Suprapubic skin (tissue), 4 donors: ENCODE results near the gene STK32B. TPM values are rescaled to one million over a fixed set of nuclear protein-coding genes. Genes with fewer than 3 reads are reported as not detected.

Experiments
- DNase-seq, 2 donors: peaks; one replicate each; pipeline ENCODE4 v3.0.0-alpha.2; 2019; ENCODE audit warnings: low spot score in 2 of 2
- H3K27ac ChIP-seq: fragments of 200-600 bp; sonication (generic); one replicate; pipeline ENCODE4 v1.5.1; 2019
- H3K27me3 ChIP-seq: fragments of 200-600 bp; sonication (generic); one replicate; pipeline ENCODE4 v1.5.1; 2019
- H3K36me3 ChIP-seq: fragments of 200-600 bp; sonication (generic); one replicate; pipeline ENCODE4 v1.5.1; 2019
- H3K4me1 ChIP-seq: fragments of 200-600 bp; sonication (generic); one replicate; pipeline ENCODE4 v1.5.1; 2019
- H3K4me3 ChIP-seq: fragments of 200-600 bp; sonication (generic); one replicate; pipeline ENCODE4 v1.5.1; 2019; ENCODE audit warnings: mild to moderate bottlenecking
- H3K9me3 ChIP-seq: fragments of 200-600 bp; sonication (generic); one replicate; pipeline ENCODE4 v1.5.1; 2019
- EP300 ChIP-seq: sonication (generic); formaldehyde crosslinking; IDR thresholded peaks from one replicate; pipeline ENCODE4 v1.6.1; 2017; ENCODE audit warnings: antibody characterized with exemption
- POLR2A ChIP-seq, 2 donors: fragments of 450-650 bp; IDR thresholded peaks; one replicate each; pipeline ENCODE4 v1.6.1; 2017; ENCODE audit warnings: antibody characterized with exemption in 2 of 2, mild to moderate bottlenecking in 2 of 2, moderate library complexity in 2 of 2
- POLR2AphosphoS5 ChIP-seq, 3 donors: sonication (generic); formaldehyde crosslinking; IDR thresholded peaks; one replicate each; pipeline ENCODE4 v1.6.1; 2017; ENCODE audit warnings: antibody characterized with exemption in 3 of 3
- WGBS: methylation state at CpG from one replicate; pipeline ENCODE4 v1.1.5; 2018; 5-methylcytosine and 5-hydroxymethylcytosine counted together
- total RNA-seq, 4 donors: library from RNA; depleted of rRNA; stranded (reverse); fragments of >200 nt; gene quantifications; one replicate each; pipeline ENCODE4 v1.1.0, GENCODE V29; 2016
- TF ChIP-seq, protein P1 (sequence below), 2 donors: fragments of 200-600 bp in 1 of 2; fragments of 450-650 bp in 1 of 2; sonication (generic) in 1 of 2; IDR thresholded peaks; one replicate each; pipeline ENCODE4 v1.5.1; 2016 to 2019; ENCODE audit warnings: antibody characterized with exemption in 2 of 2, mild to moderate bottlenecking in 1 of 2, moderate library complexity in 1 of 2

The STK32B gene
- total RNA-seq, 4 donors from 2014 or later: 0.76 to 2.2 (median 1.2) TPM

DNA sequence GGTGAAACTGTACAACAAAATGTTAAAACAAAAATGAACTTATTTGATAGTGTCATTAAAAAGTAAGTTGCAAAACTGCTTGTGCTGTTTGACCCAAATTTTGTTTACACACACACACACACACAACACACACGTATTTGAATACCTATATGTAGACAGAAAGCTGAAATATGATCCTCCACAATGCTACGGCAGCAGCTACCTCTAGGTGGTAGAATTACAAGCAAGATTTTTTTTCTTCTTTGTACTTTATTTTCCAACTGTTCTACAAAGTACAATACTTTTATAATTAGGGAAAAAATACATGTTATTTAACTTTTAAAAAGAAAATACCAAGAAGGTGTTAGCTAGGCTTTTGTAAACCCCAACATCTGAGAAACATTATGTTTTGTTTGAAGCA lies 33.2 kb upstream of the STK32B start:
- H3K27me3 ChIP-seq: peaks cover 28% of the 10 kb centered on the region
- no peak for TF ChIP-seq EP300
- no peak for TF ChIP-seq POLR2AphosphoS5 (IDR thresholded peaks at IDR 0.05)
- no peak for TF ChIP-seq POLR2A (IDR thresholded peaks at IDR 0.05)
- TF ChIP-seq, protein P1, sequence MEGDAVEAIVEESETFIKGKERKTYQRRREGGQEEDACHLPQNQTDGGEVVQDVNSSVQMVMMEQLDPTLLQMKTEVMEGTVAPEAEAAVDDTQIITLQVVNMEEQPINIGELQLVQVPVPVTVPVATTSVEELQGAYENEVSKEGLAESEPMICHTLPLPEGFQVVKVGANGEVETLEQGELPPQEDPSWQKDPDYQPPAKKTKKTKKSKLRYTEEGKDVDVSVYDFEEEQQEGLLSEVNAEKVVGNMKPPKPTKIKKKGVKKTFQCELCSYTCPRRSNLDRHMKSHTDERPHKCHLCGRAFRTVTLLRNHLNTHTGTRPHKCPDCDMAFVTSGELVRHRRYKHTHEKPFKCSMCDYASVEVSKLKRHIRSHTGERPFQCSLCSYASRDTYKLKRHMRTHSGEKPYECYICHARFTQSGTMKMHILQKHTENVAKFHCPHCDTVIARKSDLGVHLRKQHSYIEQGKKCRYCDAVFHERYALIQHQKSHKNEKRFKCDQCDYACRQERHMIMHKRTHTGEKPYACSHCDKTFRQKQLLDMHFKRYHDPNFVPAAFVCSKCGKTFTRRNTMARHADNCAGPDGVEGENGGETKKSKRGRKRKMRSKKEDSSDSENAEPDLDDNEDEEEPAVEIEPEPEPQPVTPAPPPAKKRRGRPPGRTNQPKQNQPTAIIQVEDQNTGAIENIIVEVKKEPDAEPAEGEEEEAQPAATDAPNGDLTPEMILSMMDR (IDR thresholded peaks at IDR 0.05): no peak
- H3K4me1 ChIP-seq: peaks cover 6% of the 10 kb centered on the region
- H3K36me3 ChIP-seq: no peaks in the 10 kb centered on the region
- H3K27ac ChIP-seq: no peak overlapping the region
- H3K9me3 ChIP-seq: no peaks in the 10 kb centered on the region
- 16% methylated on average over 2 of the region's 2 CpGs for WGBS
- DNase-seq: no peak
- no peak overlapping the region for H3K4me3 ChIP-seq

DNA sequence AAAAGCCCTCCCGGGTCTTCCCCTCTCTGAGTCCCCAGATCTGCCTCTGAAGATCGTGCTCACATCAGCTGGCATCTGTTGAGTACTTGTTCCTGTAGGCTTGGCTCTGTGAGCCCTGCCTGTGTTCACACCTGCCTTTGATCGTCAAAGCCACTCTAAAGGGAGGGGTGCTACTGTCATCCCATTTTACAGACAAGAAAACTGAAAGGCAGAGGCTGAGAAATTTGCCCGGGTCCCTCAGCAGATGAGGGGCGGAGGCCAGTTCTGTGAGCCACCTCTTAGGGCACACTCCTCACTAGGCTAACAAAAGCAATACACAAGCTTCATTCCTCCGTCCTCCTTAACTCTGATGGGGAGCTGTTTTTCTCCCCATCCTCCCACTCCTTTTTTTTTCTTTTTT lies 32.7 kb upstream of the STK32B start:
- Histone ChIP-seq H3K27me3 (peaks cover 28% of the 10 kb centered on the region), H3K9me3 (no peaks in the 10 kb centered on the region), H3K27ac (no peak overlapping the region), H3K4me1 (peaks cover 6% of the 10 kb centered on the region), H3K36me3 (no peaks in the 10 kb centered on the region), H3K4me3 (no peak overlapping the region)
- TF ChIP-seq, protein P1 (IDR thresholded peaks at IDR 0.05): no peak
- TF ChIP-seq POLR2A (IDR thresholded peaks at IDR 0.05) (no peak), POLR2AphosphoS5 (IDR thresholded peaks at IDR 0.05) (no peak), EP300 (no peak)
- WGBS: 36% methylated on average over 6 of the region's 6 CpGs
- DNase-seq: no peak

DNA sequence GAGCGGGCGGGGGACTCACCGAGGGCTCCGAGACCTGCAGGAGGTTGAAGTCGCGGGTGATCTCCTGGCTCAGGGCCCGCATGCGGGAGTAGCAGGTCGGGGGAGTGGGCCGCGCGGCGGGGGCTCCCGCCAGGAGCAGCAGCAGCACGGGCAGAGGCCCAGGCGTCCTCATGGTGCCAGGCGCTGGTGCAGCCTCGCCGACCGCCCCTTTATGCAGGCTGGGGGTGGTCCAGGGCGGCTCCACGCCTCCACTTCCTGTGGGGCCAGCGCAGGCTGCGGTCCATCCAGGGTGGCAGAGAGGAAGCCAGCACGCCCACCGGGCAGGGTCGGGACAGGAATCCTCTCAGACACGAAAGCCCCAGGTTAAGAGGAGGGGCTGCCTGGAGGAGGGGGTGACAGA lies 32.0 kb upstream of the STK32B start, which contains the start of gene CYTL1:
CYTL1 (minus strand) TSS at position 185 of the 400 bp plus-strand sequence; CDS start at position 172, 13 bp downstream.
- DNase-seq: no peak
- no peak within 1 kb of the TSS for H3K27ac ChIP-seq
- H3K36me3 ChIP-seq: no peaks in the 10 kb centered on the region
- peaks cover 6% of the 10 kb centered on the region for H3K4me1 ChIP-seq
- 5% methylated on average over 18 of the region's 28 CpGs for WGBS
- peaks cover 28% of the 10 kb centered on the region for H3K27me3 ChIP-seq
- TF ChIP-seq EP300: no peak
- no peak for TF ChIP-seq POLR2A (IDR thresholded peaks at IDR 0.05)
- no peak for TF ChIP-seq POLR2AphosphoS5 (IDR thresholded peaks at IDR 0.05)
- TF ChIP-seq, protein P1 (IDR thresholded peaks at IDR 0.05): no peak
- H3K4me3 ChIP-seq: peak within 1 kb of the TSS; percentile 18
- H3K9me3 ChIP-seq: no peaks in the 10 kb centered on the region

DNA sequence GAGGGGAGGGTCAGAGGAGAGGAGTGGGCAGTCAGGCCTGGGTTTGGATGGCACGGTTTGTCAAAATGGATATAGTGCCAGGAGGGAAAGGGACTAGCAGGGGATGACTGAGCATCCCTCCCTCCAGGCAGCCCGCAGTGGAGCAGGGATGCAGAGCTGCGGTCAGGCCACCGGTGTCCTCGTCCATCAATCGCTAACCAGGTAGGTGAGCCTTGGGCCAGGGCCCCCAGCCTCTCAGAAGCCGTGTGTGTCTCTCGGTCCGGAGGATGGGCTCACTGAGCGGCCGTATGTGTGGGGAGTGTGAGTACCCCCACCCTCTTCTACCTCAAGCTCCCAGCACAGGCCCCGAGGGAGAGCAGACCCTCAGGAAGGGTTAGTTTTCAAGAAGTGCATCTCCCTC lies 31.5 kb upstream of the STK32B start:
- Histone ChIP-seq H3K27ac (no peak overlapping the region), H3K9me3 (no peaks in the 10 kb centered on the region), H3K36me3 (no peaks in the 10 kb centered on the region), H3K4me1 (peaks cover 6% of the 10 kb centered on the region), H3K27me3 (peaks cover 28% of the 10 kb centered on the region), H3K4me3 (no peak overlapping the region)
- no peak for DNase-seq
- 80% methylated on average over 7 of the region's 12 CpGs for WGBS
- TF ChIP-seq POLR2A (IDR thresholded peaks at IDR 0.05) (no peak), POLR2AphosphoS5 (IDR thresholded peaks at IDR 0.05) (no peak), EP300 (no peak)
- TF ChIP-seq, protein P1 (IDR thresholded peaks at IDR 0.05): no peak

DNA sequence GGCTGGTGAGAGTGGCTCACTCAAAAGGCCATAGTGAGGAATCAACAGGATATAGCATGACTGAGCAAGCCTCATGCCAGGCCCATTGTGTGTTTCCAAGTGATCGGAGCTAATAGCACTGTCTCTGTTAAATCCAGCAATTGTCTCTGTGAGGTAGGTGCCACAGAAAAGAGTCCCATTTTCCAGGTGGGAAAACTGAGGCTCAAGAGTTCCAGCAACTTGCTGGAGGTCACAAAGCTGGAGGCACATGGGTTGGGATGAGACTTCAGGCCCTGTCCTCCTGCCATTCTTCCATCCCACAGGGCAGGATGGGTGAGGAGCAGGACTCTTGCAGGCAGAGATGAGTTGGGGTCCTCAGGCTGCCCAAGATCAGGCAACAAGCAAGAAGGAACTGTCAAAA lies 30.9 kb upstream of the STK32B start:
- WGBS: 100% methylated on average over 1 of the region's 1 CpG

More for the DNA sequence above, 30.9 kb upstream of the STK32B start:
- TF ChIP-seq, protein P1 (IDR thresholded peaks at IDR 0.05): no peak
- TF ChIP-seq POLR2AphosphoS5 (IDR thresholded peaks at IDR 0.05): no peak
- no peak for TF ChIP-seq POLR2A (IDR thresholded peaks at IDR 0.05)
- no peak for TF ChIP-seq EP300
- Histone ChIP-seq H3K27me3 (peaks cover 28% of the 10 kb centered on the region), H3K36me3 (no peaks in the 10 kb centered on the region), H3K4me3 (no peak overlapping the region), H3K4me1 (peaks cover 6% of the 10 kb centered on the region), H3K27ac (no peak overlapping the region), H3K9me3 (no peaks in the 10 kb centered on the region)
- DNase-seq: no peak
